ACHN (cell line): ENCODE measurements around the gene ACSBG1.

ENCODE experiments used
- DNase-seq: peaks from one replicate; pipeline ENCODE4 v3.0.0-alpha.2; 2015
- in situ Hi-C: cut with HindIII; loops from 2 replicates; pipeline ENCODE4 v1.10.0; 2017; ENCODE audit warnings: low sequenced_read_pairs, low pct_ligation_motif_present, low pct_unique_long_range_greater_than_20kb

The ACSBG1 gene

DNA sequence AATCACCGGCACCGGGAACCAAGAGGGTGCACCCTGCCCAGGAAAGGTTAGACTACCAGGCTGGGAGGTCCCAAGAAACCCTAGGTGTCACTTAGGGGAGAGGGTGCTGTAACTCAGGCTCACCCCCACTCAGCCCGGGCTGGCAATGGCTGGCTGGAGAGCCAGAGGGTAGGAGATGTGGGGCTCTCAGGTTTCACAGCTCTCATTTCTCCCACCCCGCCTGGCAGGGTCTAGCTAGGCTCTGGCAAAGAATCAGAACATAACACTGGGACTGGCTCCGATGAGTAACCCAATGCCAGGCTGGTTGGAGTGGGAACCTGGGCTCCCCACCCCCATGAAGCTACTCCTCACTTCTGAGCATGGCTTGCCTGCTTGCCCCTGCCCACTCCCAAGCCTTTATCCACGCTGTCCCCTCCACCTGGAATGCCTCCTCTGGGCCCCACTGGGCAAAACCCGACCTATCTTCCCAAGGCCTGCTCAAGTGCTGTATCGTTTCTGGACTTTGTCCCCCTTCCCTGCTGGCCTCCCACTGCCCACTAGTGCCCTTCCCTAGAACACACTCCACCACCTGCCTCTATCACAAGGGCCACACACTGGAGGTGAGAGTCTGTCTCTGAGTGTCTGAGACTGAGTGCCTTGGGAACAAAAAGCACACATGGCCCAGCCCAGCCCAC lies 105.2 kb downstream of the ACSBG1 start:
- no peak for DNase-seq
- in situ Hi-C loops = loop anchor here (25.0 kb wide), 1 partner anchor 133 kb away; the partner anchor contains the start of gene DNAJA4

DNA sequence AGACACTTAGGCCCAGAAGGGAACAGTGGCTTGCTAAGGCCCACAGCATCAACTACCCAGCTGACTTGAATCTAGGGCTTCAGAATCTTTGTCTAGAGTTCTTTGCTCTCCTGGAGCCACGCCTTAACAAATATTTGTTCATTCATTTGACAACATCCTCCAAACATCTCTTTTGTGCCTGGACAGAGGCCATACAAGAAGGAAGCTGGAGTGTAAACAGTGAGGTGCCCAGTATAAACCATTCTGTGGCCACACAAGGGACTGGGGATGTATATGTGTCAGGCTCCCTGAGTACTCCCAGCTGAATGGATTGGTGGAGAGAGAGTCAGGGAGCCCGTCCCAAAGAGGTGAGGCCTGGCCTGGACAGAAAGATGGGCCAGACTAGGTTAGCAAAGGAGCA lies 106.5 kb downstream of the ACSBG1 start:
- in situ Hi-C loops = loop anchor here (25.0 kb wide), 1 partner anchor 134 kb away; the partner anchor contains the start of gene DNAJA4

GRCh38 chr15:78125267-78125666 lies 109.1 kb downstream of the ACSBG1 start:
- in situ Hi-C loops = loop anchor here (25.0 kb wide), 1 partner anchor 137 kb away; the partner anchor contains the start of gene DNAJA4

More for the DNA sequence above, 106.5 kb downstream of the ACSBG1 start:
- DNase-seq = no peak

GRCh38 chr15:78120523-78120922 lies 113.8 kb downstream of the ACSBG1 start:
- in situ Hi-C loops = no loop called here
- no peak for DNase-seq

More at GRCh38 chr15:78125267-78125666, 109.1 kb downstream of the ACSBG1 start:
- DNase-seq = no peak
